SK-N-SH (cell line): ENCODE results near the gene RREB1.

Experiments
- CTCF ChIP-seq: fragments of 200-600 bp; sonication (generic); IDR thresholded peaks from 2 replicates; pipeline ENCODE4 v1.6.1; 2017; ENCODE audit warnings: antibody characterized with exemption, mild to moderate bottlenecking, moderate library complexity
- EP300 ChIP-seq, 2 experiments: IDR thresholded peaks; 2 replicates each; pipeline versions ENCODE4 v1.4.0 to v1.6.1; 2012; ENCODE audit warnings: borderline replicate concordance in 1 of 2, low read depth in 1 of 2, low read length in 1 of 2
- FOXM1 ChIP-seq: IDR thresholded peaks from 2 replicates; pipeline ENCODE4 v1.4.0; 2012; ENCODE audit warnings: low read depth, mild to moderate bottlenecking
- JUND ChIP-seq: IDR thresholded peaks from 2 replicates; pipeline ENCODE4 v1.4.0; 2012
- POLR2AphosphoS5 ChIP-seq: IDR thresholded peaks from 2 replicates; pipeline ENCODE4 v1.6.1; 2012; ENCODE audit warnings: low read depth, low read length
- RAD21 ChIP-seq: IDR thresholded peaks from 2 replicates; pipeline ENCODE4 v1.6.1; 2012; ENCODE audit warnings: mild to moderate bottlenecking, low read length
- RFX5 ChIP-seq: IDR thresholded peaks from 2 replicates; pipeline ENCODE4 v1.6.1; 2012; ENCODE audit warnings: mild to moderate bottlenecking, improper control_type of control experiment, low read length
- TAF1 ChIP-seq: IDR thresholded peaks from 2 replicates; pipeline ENCODE4 v1.6.1; 2012; ENCODE audit warnings: low read depth, mild to moderate bottlenecking, low read length, moderate library complexity, borderline replicate concordance

GRCh38 chr6:7264686-7265384 is 157.1 kb downstream of the RREB1 start:
- TF ChIP-seq POLR2AphosphoS5 (no peak), TAF1 (no peak), CTCF (no peak), JUND (no peak), RAD21 (no peak), EP300 (IDR thresholded peaks at IDR 0.05; ENCODE audit: borderline replicate concordance in 1 of 2, low read depth in 1 of 2, low read length in 1 of 2) (no peak), RFX5 (no peak), FOXM1 (no peak)
